HCT116 (cell line): ENCODE data around the gene PRMT7.

Experiments used
- ATF3 ChIP-seq: IDR thresholded peaks from 2 replicates; pipeline ENCODE4 v1.6.1; 2012
- CEBPB ChIP-seq: IDR thresholded peaks from 2 replicates; pipeline ENCODE4 v1.6.1; 2012; ENCODE audit warnings: low read depth
- CTCF ChIP-seq, 3 experiments: fragments of 200-600 bp in 1 of 3; sonication (generic) in 1 of 3; IDR thresholded peaks in 2 of 3; conservative IDR thresholded peaks in 1 of 3; 2 replicates each; pipeline ENCODE4 v1.5.1; 2012 to 2017; ENCODE audit warnings: low read depth in 2 of 3, low read length in 2 of 3, antibody characterized with exemption in 1 of 3, borderline replicate concordance in 1 of 3, control low read depth in 1 of 3, mild to moderate bottlenecking in 1 of 3, mixed read lengths in 1 of 3, mixed run types in 1 of 3, moderate library complexity in 1 of 3; ENCODE audit not compliant: insufficient read depth in 1 of 3
- ELF1 ChIP-seq: IDR thresholded peaks from 2 replicates; pipeline ENCODE4 v1.6.1; 2012; ENCODE audit warnings: low read depth, borderline replicate concordance
- EZH2 ChIP-seq: fragments of 200-600 bp; sonication (generic); IDR thresholded peaks from 2 replicates; pipeline ENCODE4 v1.6.1; 2017; ENCODE audit warnings: antibody characterized with exemption, mixed run types
- EZH2phosphoT487 ChIP-seq: fragments of 200-600 bp; IDR thresholded peaks from 2 replicates; pipeline ENCODE4 v1.6.1; 2018; ENCODE audit warnings: antibody characterized with exemption, borderline replicate concordance
- MAX ChIP-seq: IDR thresholded peaks from 2 replicates; pipeline ENCODE4 v1.6.1; 2012
- POLR2A ChIP-seq: IDR thresholded peaks from 2 replicates; pipeline ENCODE4 v1.7.0; 2011; ENCODE audit warnings: borderline replicate concordance; ENCODE audit not compliant: insufficient read depth, insufficient read length; ENCODE audit errors: extremely low read depth
- POLR2AphosphoS5 ChIP-seq: IDR thresholded peaks from 2 replicates; pipeline ENCODE4 v1.6.1; 2011; ENCODE audit warnings: mild to moderate bottlenecking, low read depth, low read length, moderate library complexity
- RAD21 ChIP-seq: IDR thresholded peaks from 2 replicates; pipeline ENCODE4 v1.6.1; 2012; ENCODE audit warnings: low read depth, mild to moderate bottlenecking
- REST ChIP-seq: IDR thresholded peaks from 2 replicates; pipeline ENCODE4 v1.6.1; 2012; ENCODE audit warnings: low read depth
- YY1 ChIP-seq: IDR thresholded peaks from 2 replicates; pipeline ENCODE4 v1.6.1; 2011; ENCODE audit warnings: low read length, low read depth, moderate library complexity, mild to moderate bottlenecking; ENCODE audit not compliant: insufficient replicate concordance; ENCODE audit errors: extremely low read depth
- ZFX ChIP-seq: fragments of 450-650 bp; IDR thresholded peaks from 2 replicates; pipeline ENCODE4 v1.6.1; 2017
- ZNF274 ChIP-seq: fragments of 200-500 bp; sonication (Bioruptor generic); IDR thresholded peaks from 2 replicates; pipeline ENCODE4 v1.6.1; 2014; ENCODE audit warnings: mild to moderate bottlenecking, low read depth, low read length, inconsistent platforms

GRCh38 chr16:68402748-68403040, 91.9 kb downstream of the PRMT7 start:
- TF ChIP-seq CTCF (IDR thresholded peaks at IDR 0.05 in 2 of 3, conservative IDR thresholded peaks at IDR 0.05 in 1 of 3; ENCODE audit: borderline replicate concordance in 1 of 3, insufficient read depth in 1 of 3, low read depth in 2 of 3, low read length in 2 of 3) (no peak), EZH2 (no peak), EZH2phosphoT487 (no peak), RAD21 (no peak), POLR2AphosphoS5 (no peak), ELF1 (no peak), ZNF274 (no peak), MAX (no peak), YY1 (no peak), POLR2A (no peak), ATF3 (no peak), ZFX (no peak), CEBPB (no peak), REST (no peak)
